Stomach (tissue), 9 donors: Measurements from ENCODE around the gene KCNK5. TPM values are rescaled to one million over a fixed set of nuclear protein-coding genes. Genes with fewer than 3 reads are reported as not detected.

ENCODE experiments used
- DNase-seq, 2 donors: peaks; one replicate each; pipeline versions ENCODE4 v3.0.0 to v3.0.0-alpha.2; 2013 to 2019
- H3K27ac ChIP-seq, 5 donors: fragments of 200-600 bp in 4 of 5; sonication (generic) in 4 of 5; one replicate each; pipeline ENCODE4 v1.5.1; 2013 to 2019; ENCODE audit warnings: mild to moderate bottlenecking in 1 of 5, moderate library complexity in 1 of 5
- H3K27me3 ChIP-seq, 3 donors: fragments of 200-600 bp; sonication (generic); one replicate each; pipeline ENCODE4 v1.5.1; 2017 to 2019; ENCODE audit warnings: mixed run types in 1 of 3
- H3K36me3 ChIP-seq, 4 donors: fragments of 200-600 bp; sonication (generic); 1 replicate in 3 of 4; 2 replicates in 1 of 4; pipeline ENCODE4 v1.5.1; 2016 to 2019
- H3K4me1 ChIP-seq, 4 donors: fragments of 200-600 bp; sonication (generic); one replicate each; pipeline ENCODE4 v1.5.1; 2016 to 2019
- H3K4me3 ChIP-seq, 4 donors: fragments of 200-600 bp; sonication (generic) in 3 of 4; one replicate each; pipeline ENCODE4 v1.5.1; 2016 to 2019; ENCODE audit warnings: mild to moderate bottlenecking in 1 of 4
- H3K9me3 ChIP-seq, 4 donors: fragments of 200-600 bp; sonication (generic); one replicate each; pipeline ENCODE4 v1.5.1; 2016 to 2019
- EP300 ChIP-seq: sonication (generic); formaldehyde crosslinking; IDR thresholded peaks from one replicate; pipeline ENCODE4 v1.6.1; 2017; ENCODE audit warnings: antibody characterized with exemption
- POLR2A ChIP-seq, 4 donors: fragments of 450-650 bp; IDR thresholded peaks; one replicate each; pipeline ENCODE4 v1.6.1; 2016; ENCODE audit warnings: antibody characterized with exemption in 4 of 4, control low read depth in 2 of 4, mild to moderate bottlenecking in 1 of 4, moderate library complexity in 1 of 4
- POLR2AphosphoS5 ChIP-seq, 3 donors: sonication (generic); formaldehyde crosslinking; IDR thresholded peaks; one replicate each; pipeline ENCODE4 v1.6.1; 2016; ENCODE audit warnings: antibody characterized with exemption in 3 of 3
- WGBS, 5 donors: extraction: QIAGEN DNeasy Blood & Tissue Kit in 3 of 5; methylation state at CpG; one replicate each; pipeline versions ENCODE4 v1.1.5 to v1.1.7; 2013 to 2018; 5-methylcytosine and 5-hydroxymethylcytosine counted together
- intact Hi-C: fragments of 100-400 bp; cut with DNase I; formaldehyde crosslinking; loops from one replicate; pipeline ENCODE4 v1.15.1; 2023; ENCODE audit warnings: low total_unique reads
- polyA plus RNA-seq, 3 donors: library from polyadenylated mRNA; stranded (reverse); fragments of 200-250 nt; gene quantifications; one replicate each; pipeline ENCODE4 v1.2.3, GENCODE V29; 2013
- total RNA-seq, 5 donors: library from RNA; depleted of rRNA; stranded (reverse); fragments of >200 nt; gene quantifications; one replicate each; pipeline versions ENCODE4 v1.1.0 to v1.2.3, GENCODE V29; 2014 to 2016
- TF ChIP-seq, protein P1 (sequence below), 7 experiments: fragments of 450-650 bp in 4 of 7; fragments of 200-600 bp in 3 of 7; sonication (generic) in 3 of 7; IDR thresholded peaks; one replicate each; pipeline ENCODE4 v1.5.1; 2016 to 2019; ENCODE audit warnings: antibody characterized with exemption in 7 of 7, control low read depth in 2 of 7, mild to moderate bottlenecking in 1 of 7
- donor health status: healthy with polysubstance abuse.
- donor health status: Bipolar disorder and iron deficiency.
- donor health status: healthy.

Gene KCNK5
- total and polyA plus RNA-seq, 8 donors: 4.9 to 30.7 (median 10.3) TPM

- Histone ChIP-seq H3K27me3 (no peaks in the 10 kb centered on the region), H3K36me3 (peaks cover 0 to 4% (median 0%) of the 10 kb centered on the region in 4 donors), H3K4me1 (peaks cover 0 to 13% (median 3%) of the 10 kb centered on the region in 4 donors), H3K9me3 (peaks cover 0 to 11% (median 4%) of the 10 kb centered on the region in 4 donors), H3K4me3 (no peak overlapping the region), H3K27ac (no peak overlapping the region)
- intact Hi-C loops: no loop called here
- DNase-seq: no peak
- WGBS, 5 donors: 67 to 94% (median 87%) methylated on average over 6 of the region's 6 CpGs
- TF ChIP-seq EP300 (no peak), POLR2A (IDR thresholded peaks at IDR 0.05) (no peak)
Observed at GRCh38 chr6:39181333-39181732, 47.9 kb downstream of the KCNK5 start.

- Histone ChIP-seq H3K9me3 (peaks cover 0 to 11% (median 4%) of the 10 kb centered on the region in 4 donors), H3K27me3 (no peaks in the 10 kb centered on the region), H3K4me3 (no peak overlapping the region), H3K27ac (no peak overlapping the region), H3K36me3 (peaks cover 0 to 4% (median 0%) of the 10 kb centered on the region in 4 donors), H3K4me1 (peaks cover 0 to 1% (median 0%) of the 10 kb centered on the region in 4 donors)
- no peak for TF ChIP-seq POLR2A (IDR thresholded peaks at IDR 0.05)
- no peak for TF ChIP-seq POLR2AphosphoS5 (IDR thresholded peaks at IDR 0.05)
- TF ChIP-seq, protein P1, sequence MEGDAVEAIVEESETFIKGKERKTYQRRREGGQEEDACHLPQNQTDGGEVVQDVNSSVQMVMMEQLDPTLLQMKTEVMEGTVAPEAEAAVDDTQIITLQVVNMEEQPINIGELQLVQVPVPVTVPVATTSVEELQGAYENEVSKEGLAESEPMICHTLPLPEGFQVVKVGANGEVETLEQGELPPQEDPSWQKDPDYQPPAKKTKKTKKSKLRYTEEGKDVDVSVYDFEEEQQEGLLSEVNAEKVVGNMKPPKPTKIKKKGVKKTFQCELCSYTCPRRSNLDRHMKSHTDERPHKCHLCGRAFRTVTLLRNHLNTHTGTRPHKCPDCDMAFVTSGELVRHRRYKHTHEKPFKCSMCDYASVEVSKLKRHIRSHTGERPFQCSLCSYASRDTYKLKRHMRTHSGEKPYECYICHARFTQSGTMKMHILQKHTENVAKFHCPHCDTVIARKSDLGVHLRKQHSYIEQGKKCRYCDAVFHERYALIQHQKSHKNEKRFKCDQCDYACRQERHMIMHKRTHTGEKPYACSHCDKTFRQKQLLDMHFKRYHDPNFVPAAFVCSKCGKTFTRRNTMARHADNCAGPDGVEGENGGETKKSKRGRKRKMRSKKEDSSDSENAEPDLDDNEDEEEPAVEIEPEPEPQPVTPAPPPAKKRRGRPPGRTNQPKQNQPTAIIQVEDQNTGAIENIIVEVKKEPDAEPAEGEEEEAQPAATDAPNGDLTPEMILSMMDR (IDR thresholded peaks at IDR 0.05): no peak
- no peak for TF ChIP-seq EP300
- intact Hi-C loops: no loop called here
- DNase-seq: no peak
- 61 to 77% (median 71%) methylated on average over 4 of the region's 4 CpGs for WGBS, 5 donors
Observed at GRCh38 chr6:39178804-39179203, 50.5 kb downstream of the KCNK5 start.

- H3K27ac ChIP-seq: no peak overlapping the region
- H3K9me3 ChIP-seq: peaks cover 0 to 11% (median 4%) of the 10 kb centered on the region in 4 donors
- TF ChIP-seq EP300 (no peak), POLR2A (IDR thresholded peaks at IDR 0.05) (no peak), POLR2AphosphoS5 (IDR thresholded peaks at IDR 0.05) (no peak)
- TF ChIP-seq, protein P1 (IDR thresholded peaks at IDR 0.05): no peak
- H3K4me3 ChIP-seq: no peak overlapping the region
- H3K4me1 ChIP-seq: no peaks in the 10 kb centered on the region
- H3K36me3 ChIP-seq: peaks cover 0 to 4% (median 0%) of the 10 kb centered on the region in 4 donors
- 85 to 95% (median 92%) methylated on average over 8 of the region's 8 CpGs for WGBS, 5 donors
- no peak for DNase-seq
- intact Hi-C loops: no loop called here
- no peaks in the 10 kb centered on the region for H3K27me3 ChIP-seq
Observed at GRCh38 chr6:39178235-39178634, 51.0 kb downstream of the KCNK5 start.

DNA sequence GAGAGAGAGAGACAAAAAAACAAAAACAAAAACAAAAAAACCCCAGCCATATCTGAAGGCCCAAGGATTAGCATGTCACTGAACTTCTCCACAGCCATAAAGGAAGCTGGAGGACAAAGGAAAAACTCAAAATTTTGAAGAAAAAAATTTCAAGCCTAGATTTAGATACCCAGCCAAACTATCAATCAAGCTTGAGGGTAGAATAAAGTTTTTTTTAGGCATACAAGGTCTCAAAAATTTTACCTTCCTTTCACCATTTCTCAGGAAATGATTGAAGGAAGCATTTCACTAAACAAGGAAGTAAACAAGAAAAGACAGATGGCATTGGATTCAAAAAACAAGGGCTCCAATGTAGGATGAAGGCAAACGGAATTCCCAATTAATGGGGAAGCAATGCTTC, 52.1 kb downstream of the KCNK5 start:
- 90 to 97% (median 93%) methylated on average over 1 of the region's 1 CpG for WGBS, 5 donors
- TF ChIP-seq, protein P1 (IDR thresholded peaks at IDR 0.05): no peak
- TF ChIP-seq EP300 (no peak), POLR2AphosphoS5 (IDR thresholded peaks at IDR 0.05) (no peak), POLR2A (IDR thresholded peaks at IDR 0.05) (no peak)
- Histone ChIP-seq H3K9me3 (peaks cover 0 to 12% (median 5%) of the 10 kb centered on the region in 4 donors), H3K27me3 (peaks cover 0 to 2% (median 0%) of the 10 kb centered on the region in 3 donors), H3K4me1 (no peaks in the 10 kb centered on the region), H3K4me3 (no peak overlapping the region), H3K27ac (no peak overlapping the region), H3K36me3 (peaks cover 0 to 4% (median 1%) of the 10 kb centered on the region in 4 donors)
- DNase-seq: no peak
- intact Hi-C loops: no loop called here

DNA sequence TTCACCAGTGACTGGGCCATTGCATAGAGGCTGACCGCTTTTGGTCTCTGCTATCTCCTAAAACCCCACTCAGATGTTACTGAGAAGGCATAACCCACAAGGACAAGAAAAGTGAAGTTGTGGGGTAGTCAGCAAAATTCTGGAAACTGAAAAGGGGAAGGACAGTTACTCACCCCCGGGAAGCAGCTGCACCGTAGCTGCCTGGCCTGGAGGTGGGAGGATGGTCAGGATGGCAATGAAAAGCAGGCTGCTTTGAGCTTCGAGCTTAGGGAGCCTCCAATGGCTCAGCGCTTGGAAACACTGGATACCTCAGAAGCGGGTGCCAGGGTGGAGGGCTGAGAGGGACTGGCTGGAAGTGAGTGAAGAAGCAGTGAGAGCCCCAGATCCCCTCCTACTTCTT, 56.0 kb downstream of the KCNK5 start:
- Histone ChIP-seq H3K36me3 (peaks cover 0 to 6% (median 2%) of the 10 kb centered on the region in 4 donors), H3K4me1 (peaks cover 6 to 17% (median 8%) of the 10 kb centered on the region in 4 donors), H3K27ac (no peak overlapping the region), H3K9me3 (peaks cover 5 to 21% (median 13%) of the 10 kb centered on the region in 4 donors), H3K27me3 (peaks cover 0 to 3% (median 0%) of the 10 kb centered on the region in 3 donors), H3K4me3 (no peak overlapping the region)
- intact Hi-C loops: no loop called here
- TF ChIP-seq, protein P1 (IDR thresholded peaks at IDR 0.05): no peak
- TF ChIP-seq EP300 (no peak), POLR2AphosphoS5 (IDR thresholded peaks at IDR 0.05) (no peak), POLR2A (IDR thresholded peaks at IDR 0.05) (no peak)
- DNase-seq: no peak
- 77 to 95% (median 86%) methylated on average over 6 of the region's 6 CpGs for WGBS, 5 donors
